GM18505 (cell line): Measurements from ENCODE around the gene MICU2.

Experiments
- ATAC-seq: cut with Tn5 transposase; IDR thresholded peaks from one replicate; pipeline ENCODE4 v1.9.1; 2021; ENCODE audit not compliant: unreplicated experiment
- POLR2A ChIP-seq: IDR thresholded peaks from 4 replicates; pipeline ENCODE4 v1.6.1; 2011; ENCODE audit warnings: borderline replicate concordance; ENCODE audit not compliant: insufficient read depth, insufficient read length; ENCODE audit errors: extremely low read depth

The MICU2 gene

DNA sequence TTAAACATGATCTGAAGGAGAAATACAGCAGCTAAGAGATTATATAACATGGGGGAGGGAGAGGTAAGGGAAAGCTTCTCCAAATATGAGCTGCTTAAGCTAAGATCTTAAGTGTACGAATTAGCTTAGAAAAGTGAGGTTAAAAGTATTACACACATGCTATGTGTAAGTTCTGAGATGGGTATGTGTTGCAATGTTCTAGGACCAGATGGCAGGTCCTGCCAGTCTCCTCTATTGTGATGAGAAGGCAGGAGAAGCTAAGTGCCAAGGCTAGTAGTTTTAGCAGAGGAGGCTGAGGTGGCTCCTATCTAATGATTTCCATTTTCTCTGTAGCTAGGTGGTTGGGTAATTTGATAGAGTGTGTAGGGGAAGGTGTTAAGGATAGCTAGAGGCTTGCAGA is 57.6 kb downstream of the MICU2 start:
- no peak for TF ChIP-seq POLR2A
- no peak for ATAC-seq

GRCh38 chr13:21544515-21544914 is 59.5 kb downstream of the MICU2 start:
- no peak for TF ChIP-seq POLR2A
- ATAC-seq, result no peak

GRCh38 chr13:21542563-21542962 is 61.4 kb downstream of the MICU2 start:
- ATAC-seq, result no peak
- no peak for TF ChIP-seq POLR2A

DNA sequence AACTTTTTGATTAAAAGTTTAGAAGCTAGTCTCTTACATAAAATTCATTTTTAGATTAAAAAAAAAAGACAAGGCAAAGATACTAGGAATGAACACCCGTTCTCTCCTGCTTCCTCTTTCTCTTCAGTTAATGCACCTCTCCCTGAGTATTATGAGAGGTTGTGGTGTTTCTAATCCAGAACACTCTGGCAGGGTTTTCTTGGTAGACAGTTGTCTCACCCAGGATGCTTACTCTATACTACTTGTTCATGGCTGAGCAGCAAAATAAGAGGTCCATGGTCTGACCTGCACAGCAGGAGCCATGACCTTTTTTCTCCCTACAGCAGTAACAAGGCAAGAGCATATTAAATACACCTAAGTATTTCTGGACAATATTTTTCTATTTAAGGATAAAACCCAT is 62.0 kb downstream of the MICU2 start:
- TF ChIP-seq POLR2A, result no peak

GRCh38 chr13:21541271-21541670 is 62.7 kb downstream of the MICU2 start:
- TF ChIP-seq POLR2A, result no peak
- no peak for ATAC-seq

More for the DNA sequence above, 62.0 kb downstream of the MICU2 start:
- peak; percentile 55 for ATAC-seq

- no peak for TF ChIP-seq POLR2A
- no peak for ATAC-seq
Observed at GRCh38 chr13:21539687-21540086, 64.3 kb downstream of the MICU2 start.

GRCh38 chr13:21538753-21539152 is 65.2 kb downstream of the MICU2 start:
- no peak for TF ChIP-seq POLR2A
- no peak for ATAC-seq

GRCh38 chr13:21538280-21538679 is 65.7 kb downstream of the MICU2 start:
- no peak for TF ChIP-seq POLR2A
- ATAC-seq, result no peak

- no peak for ATAC-seq
- no peak for TF ChIP-seq POLR2A
Observed at GRCh38 chr13:21537105-21537504, 66.9 kb downstream of the MICU2 start.

GRCh38 chr13:21534760-21535159 is 69.2 kb downstream of the MICU2 start:
- no peak for TF ChIP-seq POLR2A

DNA sequence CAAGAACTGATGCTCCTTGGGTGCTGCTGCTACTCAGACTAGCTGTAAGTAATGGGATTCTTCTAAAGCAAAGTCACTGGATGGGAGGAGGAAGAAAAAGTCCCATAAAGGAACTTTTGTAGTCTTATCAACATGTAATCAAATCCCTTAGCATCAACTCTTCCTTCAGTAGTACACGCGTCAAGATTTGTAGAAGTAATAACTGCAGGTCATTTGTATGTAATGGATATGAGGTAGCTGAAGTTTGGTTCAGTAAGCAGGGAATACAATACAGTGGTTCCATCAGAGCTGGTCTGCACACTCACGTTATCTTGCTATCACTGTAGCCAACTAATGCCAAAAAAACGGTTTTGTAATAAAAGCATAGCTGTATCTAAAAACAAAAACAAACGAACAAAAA is 72.5 kb downstream of the MICU2 start:
- no peak for ATAC-seq
- no peak for TF ChIP-seq POLR2A

More at GRCh38 chr13:21534760-21535159, 69.2 kb downstream of the MICU2 start:
- ATAC-seq, result no peak

GRCh38 chr13:21530656-21531055 is 73.3 kb downstream of the MICU2 start:
- no peak for TF ChIP-seq POLR2A
- no peak for ATAC-seq

DNA sequence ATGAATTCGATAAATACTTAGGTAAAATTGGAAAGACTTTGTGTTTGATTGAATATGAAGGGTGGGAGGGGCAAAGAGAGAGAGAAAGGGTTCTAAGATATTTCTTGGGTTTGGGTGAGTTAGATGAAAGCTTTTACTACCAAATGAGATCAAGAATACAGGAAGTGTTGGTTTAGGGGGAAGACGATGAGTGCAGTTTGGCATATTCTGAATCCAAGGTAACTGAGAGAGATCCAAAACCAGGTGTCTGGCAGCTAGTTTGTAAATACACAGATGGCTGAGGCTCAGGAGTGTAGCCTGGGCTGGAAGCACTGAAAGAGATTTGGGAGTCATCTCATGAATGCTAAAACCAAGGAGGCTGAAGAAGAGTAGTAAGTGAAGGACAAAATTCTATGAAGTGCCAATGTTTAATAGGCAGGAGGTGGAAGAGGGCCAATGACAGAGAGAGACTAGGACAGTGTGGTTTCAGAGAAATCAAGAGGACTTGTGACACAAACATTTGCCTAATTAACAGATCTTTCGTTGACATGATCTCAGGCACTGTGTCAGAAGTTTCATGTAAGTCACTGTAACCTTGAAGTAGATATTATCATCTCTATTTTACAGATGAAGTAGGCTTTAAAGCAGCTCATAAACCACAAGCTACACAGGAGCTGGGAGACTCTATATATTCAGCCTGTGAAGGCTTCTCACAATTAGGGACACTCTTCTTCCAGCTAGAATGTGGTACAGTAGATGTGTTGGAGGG is 74.7 kb downstream of the MICU2 start:
- no peak for TF ChIP-seq POLR2A
- no peak for ATAC-seq

DNA sequence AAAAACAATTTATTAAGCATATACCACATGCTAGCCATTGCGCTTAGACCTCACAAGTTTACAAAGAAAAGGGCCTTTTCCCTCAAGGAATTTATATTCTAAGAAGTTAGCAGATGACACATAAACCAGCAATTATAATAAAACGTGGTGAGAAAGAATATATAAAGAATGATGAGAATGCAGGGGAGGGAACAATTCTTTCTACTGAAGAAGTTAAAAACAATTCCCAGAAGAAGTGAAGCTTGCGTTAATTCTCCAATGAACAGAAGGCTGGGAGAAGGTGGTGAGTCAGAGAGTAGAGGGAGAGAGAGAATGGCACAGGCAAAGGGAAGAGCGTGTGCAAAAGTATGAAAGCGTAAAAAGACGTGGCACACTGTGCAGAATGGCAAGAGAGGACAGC is 75.4 kb downstream of the MICU2 start:
- no peak for TF ChIP-seq POLR2A
- ATAC-seq, result no peak
